Activated CD4-positive, alpha-beta memory T cell treated with anti-CD3 and anti-CD28 coated beads, Interleukin-2, amount 10 ng/mL, durations not matched to agents 7 days and 5 days (primary cell): ENCODE data around the gene GSTA4. TPM values are rescaled to one million over a fixed set of nuclear protein-coding genes. Genes with fewer than 3 reads are reported as not detected.
"Not testable (repeated sequence)": the region's sequence is repeated elsewhere in the genome, so short reads cannot be mapped to it uniquely, and the experiment has no call there.

Experiments
- CTCF ChIA-PET: fragments of 350-600 bp; sonication (Branson Sonifier 250); formaldehyde crosslinking; loops from one replicate; lab custom pipeline; 2021; ENCODE audit warnings: antibody characterized with exemption, inconsistent platforms; lab: Charles Lee
- POLR2A ChIA-PET: fragments of 350-600 bp; sonication (Branson Sonifier 250); formaldehyde crosslinking; loops from one replicate; lab custom pipeline; 2021; ENCODE audit warnings: antibody characterized with exemption; lab: Charles Lee
- DNase-seq: peaks from one replicate; pipeline ENCODE4 v3.0.0-alpha.2; 2020
- H3K27ac Mint-ChIP-seq: one replicate; pipeline ENCODE4 v1.8.0; 2021; ENCODE audit warnings: mild to moderate bottlenecking, mixed read lengths
- H3K27me3 Mint-ChIP-seq: one replicate; pipeline ENCODE4 v1.8.0; 2021; ENCODE audit warnings: mixed read lengths
- H3K36me3 Mint-ChIP-seq: one replicate; pipeline ENCODE4 v1.8.0; 2021; ENCODE audit warnings: low read depth, mixed read lengths
- H3K4me1 Mint-ChIP-seq: one replicate; pipeline ENCODE4 v1.8.0; 2021; ENCODE audit warnings: mixed read lengths
- H3K4me3 Mint-ChIP-seq: one replicate; pipeline ENCODE4 v1.8.0; 2021; ENCODE audit warnings: mild to moderate bottlenecking, mixed read lengths
- H3K9me3 Mint-ChIP-seq: one replicate; pipeline ENCODE4 v1.8.0; 2021; ENCODE audit warnings: mixed read lengths
- total RNA-seq, 2 experiments: library from RNA; stranded (reverse); gene quantifications; one replicate each; pipeline ENCODE4 v1.2.3, GENCODE V29; 2021

GSTA4 gene, protein sequence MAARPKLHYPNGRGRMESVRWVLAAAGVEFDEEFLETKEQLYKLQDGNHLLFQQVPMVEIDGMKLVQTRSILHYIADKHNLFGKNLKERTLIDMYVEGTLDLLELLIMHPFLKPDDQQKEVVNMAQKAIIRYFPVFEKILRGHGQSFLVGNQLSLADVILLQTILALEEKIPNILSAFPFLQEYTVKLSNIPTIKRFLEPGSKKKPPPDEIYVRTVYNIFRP
- total RNA-seq = 10 to 100 TPM; 13.0 TPM

DNA sequence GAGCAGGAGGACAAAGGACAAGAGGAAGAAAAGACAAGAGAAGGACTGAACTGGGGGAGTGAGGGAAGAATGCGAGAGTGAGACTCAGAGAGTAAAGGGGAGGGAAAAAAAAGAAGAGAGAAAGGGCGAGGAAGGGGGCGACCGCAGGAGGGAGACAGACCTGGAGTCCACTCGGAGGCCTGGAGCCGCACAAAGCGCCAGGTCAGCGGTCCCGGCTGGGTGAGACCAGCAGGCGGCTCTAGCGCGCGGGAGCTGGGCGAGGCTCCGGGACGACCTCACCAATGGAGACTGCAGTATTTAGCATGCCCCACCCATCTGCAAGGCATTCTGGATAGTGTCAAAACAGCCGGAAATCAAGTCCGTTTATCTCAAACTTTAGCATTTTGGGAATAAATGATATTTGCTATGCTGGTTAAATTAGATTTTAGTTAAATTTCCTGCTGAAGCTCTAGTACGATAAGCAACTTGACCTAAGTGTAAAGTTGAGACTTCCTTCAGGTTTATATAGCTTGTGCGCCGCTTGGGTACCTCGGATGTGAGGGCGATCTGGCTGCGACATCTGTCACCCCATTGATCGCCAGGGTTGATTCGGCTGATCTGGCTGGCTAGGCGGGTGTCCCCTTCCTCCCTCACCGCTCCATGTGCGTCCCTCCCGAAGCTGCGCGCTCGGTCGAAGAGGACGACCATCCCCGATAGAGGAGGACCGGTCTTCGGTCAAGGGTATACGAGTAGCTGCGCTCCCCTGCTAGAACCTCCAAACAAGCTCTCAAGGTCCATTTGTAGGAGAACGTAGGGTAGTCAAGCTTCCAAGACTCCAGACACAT lies at the start of gene GSTA4:
GSTA4 (minus strand) TSS at position 196 of the 824 bp plus-strand sequence. CDS start 1,041 bp downstream, outside the sequence.
- DNase-seq = peak; percentile 90
- H3K9me3 Mint-ChIP-seq = not testable (repeated sequence)
- Mint-ChIP-seq H3K4me1 (peaks cover 46% of the 10 kb centered on the region), H3K27me3 (peaks cover 15% of the 10 kb centered on the region), H3K27ac (peak within 1 kb of the TSS; percentile 99), H3K36me3 (peaks cover 16% of the 10 kb centered on the region), H3K4me3 (peak within 1 kb of the TSS; percentile 89)
- ChIA-PET CTCF (interaction anchor here (0.6 to 4.1 kb wide), 22 partner anchors 10 to 710 kb away, joined by 3 to 42 read pairs (median 4); partner anchors contain the start of genes FBXO9, MCM3 and PAQR8), POLR2A (interaction anchor here (0.9 to 3.0 kb wide), 9 partner anchors 11 to 353 kb away, joined by 3 to 70 read pairs (median 6); partner anchors contain the start of genes ELOVL5 and FBXO9)

DNA sequence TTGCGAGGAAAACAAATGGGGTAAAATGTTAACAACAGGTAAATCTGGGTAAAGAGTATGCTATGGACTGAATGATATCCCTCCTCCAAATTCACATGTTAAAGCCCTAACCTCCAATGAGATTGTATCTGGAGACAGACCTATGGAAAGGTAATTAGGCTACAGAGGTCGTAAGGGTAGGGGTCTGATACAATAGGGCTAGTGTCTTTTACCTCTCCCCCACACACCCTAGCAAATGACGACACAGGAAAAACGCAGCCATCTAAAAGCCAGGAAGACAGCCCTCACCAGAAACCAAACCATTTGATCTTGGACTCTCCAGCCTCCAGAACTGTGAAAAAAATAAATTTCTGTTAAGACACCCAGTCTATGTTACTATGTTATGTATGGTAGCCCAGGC lies 49.5 kb upstream of the GSTA4 start:
- Mint-ChIP-seq H3K27me3 (no peaks in the 10 kb centered on the region), H3K36me3 (peaks cover 25% of the 10 kb centered on the region), H3K4me1 (peaks cover 32% of the 10 kb centered on the region), H3K27ac (no peak overlapping the region), H3K9me3 (no peaks in the 10 kb centered on the region), H3K4me3 (no peak overlapping the region)
- POLR2A ChIA-PET = no interaction called here
- CTCF ChIA-PET = no interaction called here
- no peak for DNase-seq

DNA sequence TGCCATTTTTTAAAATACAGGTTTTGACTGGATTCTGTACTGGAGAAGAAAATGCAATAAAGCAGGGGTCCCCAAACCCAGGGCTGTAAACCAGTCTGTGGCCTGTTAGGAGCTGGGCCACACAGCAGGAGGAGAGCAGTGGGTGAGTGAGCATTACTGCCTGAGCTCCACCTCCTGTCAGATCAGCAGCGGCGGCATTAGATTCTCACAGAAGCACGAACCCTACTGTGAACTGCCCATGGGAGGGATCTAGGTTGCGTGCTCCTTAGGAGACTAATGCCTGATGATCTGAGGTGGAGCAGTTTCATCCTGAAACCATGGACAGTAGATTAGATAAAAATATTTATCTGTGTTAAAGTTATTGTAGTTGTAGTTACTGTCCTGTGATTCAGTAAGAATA lies 49.0 kb upstream of the GSTA4 start:
- Mint-ChIP-seq H3K9me3 (no peaks in the 10 kb centered on the region), H3K27me3 (no peaks in the 10 kb centered on the region), H3K27ac (no peak overlapping the region), H3K4me1 (peaks cover 28% of the 10 kb centered on the region), H3K36me3 (peaks cover 26% of the 10 kb centered on the region), H3K4me3 (no peak overlapping the region)
- POLR2A ChIA-PET = no interaction called here
- CTCF ChIA-PET = interaction anchor here (0.6 to 1.5 kb wide), 2 partner anchors 14 to 24 kb away, joined by 3 to 4 read pairs; no protein-coding TSS in a partner anchor
- no peak for DNase-seq

DNA sequence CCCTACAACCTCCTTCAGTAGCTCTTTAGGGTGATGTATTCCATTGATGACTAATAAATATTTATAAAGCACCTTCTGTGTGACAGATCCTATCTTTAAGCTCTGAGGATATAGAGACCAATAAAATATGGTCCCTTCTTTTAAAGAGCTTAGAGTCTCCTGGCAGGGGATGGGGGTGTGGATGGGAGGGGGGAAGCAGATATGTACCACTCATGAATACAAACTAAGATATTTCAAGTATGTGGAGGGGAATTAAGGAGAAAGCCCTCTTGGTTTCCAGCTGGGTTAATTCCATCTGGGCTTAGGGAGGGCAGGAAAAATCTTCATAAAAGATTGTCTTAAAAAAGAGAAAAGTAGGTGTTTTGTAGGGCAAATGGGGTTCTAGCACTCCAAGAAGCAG lies 48.5 kb upstream of the GSTA4 start:
- no peaks in the 10 kb centered on the region for H3K27me3 Mint-ChIP-seq
- H3K9me3 Mint-ChIP-seq = no peaks in the 10 kb centered on the region
- ChIA-PET POLR2A (no interaction called here), CTCF (interaction anchor here (0.6 to 1.5 kb wide), 2 partner anchors 13 to 25 kb away, joined by 3 to 4 read pairs; no protein-coding TSS in a partner anchor)
- peaks cover 27% of the 10 kb centered on the region for H3K36me3 Mint-ChIP-seq
- DNase-seq = no peak
- no peak overlapping the region for H3K4me3 Mint-ChIP-seq
- H3K27ac Mint-ChIP-seq = no peak overlapping the region
- H3K4me1 Mint-ChIP-seq = peaks cover 23% of the 10 kb centered on the region

DNA sequence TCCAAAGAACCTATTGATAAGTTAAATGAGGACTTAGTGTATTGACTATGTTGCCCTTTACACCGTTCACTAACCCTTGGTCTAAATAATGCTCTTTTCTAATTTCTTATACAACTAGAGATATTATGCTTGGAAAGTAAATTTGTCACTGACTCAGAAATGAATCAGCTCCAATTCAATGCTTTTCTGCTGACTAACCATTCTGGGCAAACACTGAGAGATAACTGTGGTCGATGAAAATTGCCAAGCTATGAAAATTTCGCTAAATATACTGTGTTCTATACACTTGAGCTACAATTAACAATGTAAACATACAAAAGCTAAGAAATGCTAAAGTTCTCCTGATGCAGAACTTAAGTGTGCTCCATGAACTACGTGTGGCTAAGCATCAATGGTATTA lies 47.0 kb upstream of the GSTA4 start:
- Mint-ChIP-seq H3K9me3 (no peaks in the 10 kb centered on the region), H3K27me3 (no peaks in the 10 kb centered on the region), H3K36me3 (peaks cover 27% of the 10 kb centered on the region), H3K4me1 (peaks cover 11% of the 10 kb centered on the region), H3K4me3 (no peak overlapping the region), H3K27ac (no peak overlapping the region)
- no peak for DNase-seq
- POLR2A ChIA-PET = interaction anchor here (0.9 kb wide), 1 partner anchor 12 kb away, joined by 3 read pairs; no protein-coding TSS in a partner anchor
- CTCF ChIA-PET = no interaction called here

DNA sequence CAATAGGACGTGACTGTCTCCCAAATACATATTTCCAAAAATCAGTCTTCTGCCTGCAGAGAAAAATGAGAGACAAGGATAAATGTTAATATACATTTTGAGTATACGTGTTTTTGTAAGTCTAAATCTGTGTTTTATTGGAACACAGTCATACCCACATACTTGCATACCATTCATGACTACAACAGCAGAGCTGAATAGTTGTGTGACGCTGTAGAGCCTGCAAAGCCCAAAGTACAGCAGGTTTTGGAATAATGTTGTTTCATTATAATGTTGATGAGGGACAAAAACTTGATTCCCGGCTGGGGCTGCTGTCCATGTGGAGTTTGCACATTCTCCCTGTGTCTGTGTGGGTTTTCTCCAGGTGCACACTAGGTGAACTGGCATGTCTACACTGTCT lies 46.3 kb upstream of the GSTA4 start:
- peaks cover 7% of the 10 kb centered on the region for H3K4me1 Mint-ChIP-seq
- peaks cover 23% of the 10 kb centered on the region for H3K36me3 Mint-ChIP-seq
- H3K9me3 Mint-ChIP-seq = no peaks in the 10 kb centered on the region
- ChIA-PET CTCF (no interaction called here), POLR2A (interaction anchor here (0.9 kb wide), 1 partner anchor 11 kb away, joined by 3 read pairs; no protein-coding TSS in a partner anchor)
- H3K27me3 Mint-ChIP-seq = no peaks in the 10 kb centered on the region
- no peak overlapping the region for H3K27ac Mint-ChIP-seq
- no peak for DNase-seq
- no peak overlapping the region for H3K4me3 Mint-ChIP-seq

DNA sequence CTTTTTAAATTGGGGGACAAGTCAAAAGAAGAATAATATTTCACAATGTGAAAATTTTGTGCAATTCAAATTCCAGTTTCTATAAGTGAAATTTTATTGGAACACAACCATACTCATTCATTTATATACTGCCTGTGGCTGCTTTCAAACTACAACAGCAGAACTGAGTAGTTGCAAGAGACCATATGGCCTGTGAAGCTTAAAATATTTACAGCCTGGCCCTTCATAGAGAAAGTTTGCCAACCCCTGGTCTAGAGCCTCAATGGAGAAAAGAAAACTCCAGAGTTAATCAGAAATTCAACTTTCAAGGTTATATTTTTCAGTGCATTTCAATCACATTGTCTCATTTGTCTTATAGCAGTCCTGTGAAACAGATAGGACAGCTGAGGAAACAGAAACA lies 43.5 kb upstream of the GSTA4 start:
- POLR2A ChIA-PET = no interaction called here
- Mint-ChIP-seq H3K36me3 (peaks cover 27% of the 10 kb centered on the region), H3K27ac (no peak overlapping the region), H3K4me1 (peaks cover 7% of the 10 kb centered on the region), H3K27me3 (no peaks in the 10 kb centered on the region), H3K9me3 (no peaks in the 10 kb centered on the region), H3K4me3 (no peak overlapping the region)
- CTCF ChIA-PET = no interaction called here
- DNase-seq = no peak

DNA sequence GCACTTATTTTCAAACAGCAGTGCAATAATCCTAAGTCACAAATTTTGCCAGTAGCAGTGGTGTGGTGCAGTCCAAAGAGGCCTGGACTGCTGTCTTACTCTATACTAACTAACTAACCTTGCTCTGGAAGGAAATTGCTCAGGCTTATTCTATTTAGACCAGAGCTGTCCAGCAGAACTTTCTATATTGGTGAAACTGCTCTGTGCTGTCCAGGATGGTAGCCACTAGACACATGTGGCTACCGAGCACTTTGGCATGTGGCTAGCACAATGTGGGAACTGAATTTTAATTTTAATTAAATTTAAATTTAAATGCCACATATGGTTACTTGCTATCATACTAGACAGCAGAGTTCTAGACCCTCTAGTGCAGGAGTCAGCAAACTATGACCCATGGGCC lies 43.1 kb upstream of the GSTA4 start:
- no peaks in the 10 kb centered on the region for H3K9me3 Mint-ChIP-seq
- H3K4me3 Mint-ChIP-seq = no peak overlapping the region
- peaks cover 7% of the 10 kb centered on the region for H3K4me1 Mint-ChIP-seq
- peaks cover 31% of the 10 kb centered on the region for H3K36me3 Mint-ChIP-seq
- ChIA-PET CTCF (no interaction called here), POLR2A (no interaction called here)
- no peaks in the 10 kb centered on the region for H3K27me3 Mint-ChIP-seq
- H3K27ac Mint-ChIP-seq = no peak overlapping the region
- DNase-seq = no peak

DNA sequence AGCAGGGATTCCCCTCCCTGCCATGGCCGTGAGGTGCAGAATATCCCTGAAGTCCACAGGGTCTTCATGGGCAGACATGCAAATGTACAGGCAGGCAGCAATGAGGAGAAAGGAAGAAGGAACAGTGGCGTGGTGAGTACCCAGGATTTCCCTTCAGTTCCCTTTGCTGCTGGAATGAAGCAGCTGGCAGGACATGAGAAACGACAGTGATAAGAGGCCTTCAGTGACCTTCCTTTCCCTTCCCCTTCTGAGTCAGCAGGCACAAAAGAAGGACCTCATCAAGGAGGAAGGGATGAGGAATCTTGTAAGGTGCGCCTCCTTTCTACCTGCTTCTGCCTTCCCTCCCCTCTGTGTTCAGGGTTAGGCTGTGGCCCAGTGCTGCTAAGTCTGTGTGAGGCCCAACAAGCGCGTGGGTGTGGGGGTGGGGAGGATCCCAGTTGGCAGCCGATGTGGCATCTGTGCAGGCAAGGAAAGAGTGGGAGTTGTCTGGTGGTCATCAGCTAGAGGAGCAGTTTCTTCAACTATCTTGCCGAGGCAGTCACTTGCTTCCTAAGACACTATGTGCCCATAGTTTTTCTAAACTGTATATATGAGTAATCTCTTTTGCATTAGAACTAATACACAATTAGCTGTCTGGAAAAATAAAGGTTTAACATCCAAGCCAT lies 40.6 kb upstream of the GSTA4 start:
- no peak overlapping the region for H3K4me3 Mint-ChIP-seq
- POLR2A ChIA-PET = no interaction called here
- H3K36me3 Mint-ChIP-seq = peaks cover 32% of the 10 kb centered on the region
- no peaks in the 10 kb centered on the region for H3K9me3 Mint-ChIP-seq
- DNase-seq = no peak
- no peaks in the 10 kb centered on the region for H3K4me1 Mint-ChIP-seq
- no peaks in the 10 kb centered on the region for H3K27me3 Mint-ChIP-seq
- no peak overlapping the region for H3K27ac Mint-ChIP-seq
- CTCF ChIA-PET = no interaction called here

DNA sequence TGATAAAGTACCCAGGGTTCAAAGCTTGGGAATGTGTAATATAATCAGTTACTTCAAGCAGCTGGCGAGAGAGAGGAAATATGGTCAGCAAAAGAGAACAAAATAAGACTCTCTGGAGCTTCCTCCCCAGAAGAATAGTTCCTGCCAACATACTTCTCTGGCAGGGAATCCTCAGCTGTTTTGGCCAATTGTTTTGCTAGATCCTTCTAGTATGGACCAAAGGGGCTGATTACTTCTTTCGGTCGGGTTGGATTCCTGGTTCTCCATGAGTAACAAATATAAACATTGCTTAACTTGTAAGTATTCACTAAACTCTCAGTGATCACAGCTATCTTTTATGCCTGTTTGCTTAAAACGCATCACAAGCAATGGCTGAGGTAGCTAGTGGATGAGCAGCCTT lies 38.7 kb upstream of the GSTA4 start:
- ChIA-PET POLR2A (no interaction called here), CTCF (no interaction called here)
- no peak for DNase-seq
- Mint-ChIP-seq H3K4me1 (peaks cover 4% of the 10 kb centered on the region), H3K4me3 (no peak overlapping the region), H3K36me3 (peaks cover 26% of the 10 kb centered on the region), H3K27ac (no peak overlapping the region), H3K9me3 (no peaks in the 10 kb centered on the region), H3K27me3 (no peaks in the 10 kb centered on the region)

DNA sequence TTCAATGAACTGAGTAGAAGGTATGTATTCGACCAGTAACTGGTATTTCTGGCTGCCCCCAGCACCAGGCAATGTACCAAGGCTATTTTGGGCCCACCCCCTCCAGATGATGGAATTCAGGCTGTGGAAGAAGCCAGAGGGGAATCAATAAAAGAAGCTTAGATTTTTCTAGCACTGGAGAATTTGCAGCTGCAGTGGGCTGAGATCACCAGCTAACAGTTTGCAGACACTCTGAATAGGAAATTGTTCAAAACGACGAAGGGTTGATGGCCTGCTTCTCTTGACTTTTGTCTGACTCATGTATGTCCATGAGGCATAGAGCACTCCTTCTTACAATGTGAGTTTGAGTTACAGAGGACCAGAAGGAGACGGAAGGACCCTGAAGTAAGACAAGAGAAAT lies 37.8 kb upstream of the GSTA4 start:
- ChIA-PET CTCF (no interaction called here), POLR2A (no interaction called here)
- no peak overlapping the region for H3K27ac Mint-ChIP-seq
- H3K27me3 Mint-ChIP-seq = no peaks in the 10 kb centered on the region
- H3K36me3 Mint-ChIP-seq = peaks cover 29% of the 10 kb centered on the region
- DNase-seq = no peak
- peaks cover 7% of the 10 kb centered on the region for H3K4me1 Mint-ChIP-seq
- no peak overlapping the region for H3K4me3 Mint-ChIP-seq
- H3K9me3 Mint-ChIP-seq = no peaks in the 10 kb centered on the region

DNA sequence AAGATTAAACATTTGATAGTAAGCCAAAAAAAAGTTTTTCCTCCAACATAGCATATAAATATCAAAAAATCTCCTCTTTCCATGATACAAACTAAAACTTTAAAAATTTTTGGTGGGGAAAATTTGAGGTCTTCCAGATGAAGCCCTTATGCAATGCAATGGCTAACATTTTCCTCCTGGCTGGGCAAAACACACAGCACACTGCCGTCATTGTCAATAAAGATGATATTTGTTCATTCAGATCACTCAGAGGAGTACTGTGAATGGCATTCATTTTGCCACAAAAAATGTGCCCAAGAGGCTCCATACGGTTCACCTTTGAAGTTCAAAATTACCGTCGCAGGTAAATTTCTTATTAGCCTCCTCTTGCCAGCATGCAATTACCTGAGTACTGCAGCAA lies 36.2 kb upstream of the GSTA4 start:
- H3K27me3 Mint-ChIP-seq = no peaks in the 10 kb centered on the region
- CTCF ChIA-PET = no interaction called here
- peaks cover 8% of the 10 kb centered on the region for H3K4me1 Mint-ChIP-seq
- no peak for DNase-seq
- H3K4me3 Mint-ChIP-seq = no peak overlapping the region
- no peaks in the 10 kb centered on the region for H3K9me3 Mint-ChIP-seq
- peaks cover 33% of the 10 kb centered on the region for H3K36me3 Mint-ChIP-seq
- H3K27ac Mint-ChIP-seq = no peak overlapping the region
- POLR2A ChIA-PET = no interaction called here

DNA sequence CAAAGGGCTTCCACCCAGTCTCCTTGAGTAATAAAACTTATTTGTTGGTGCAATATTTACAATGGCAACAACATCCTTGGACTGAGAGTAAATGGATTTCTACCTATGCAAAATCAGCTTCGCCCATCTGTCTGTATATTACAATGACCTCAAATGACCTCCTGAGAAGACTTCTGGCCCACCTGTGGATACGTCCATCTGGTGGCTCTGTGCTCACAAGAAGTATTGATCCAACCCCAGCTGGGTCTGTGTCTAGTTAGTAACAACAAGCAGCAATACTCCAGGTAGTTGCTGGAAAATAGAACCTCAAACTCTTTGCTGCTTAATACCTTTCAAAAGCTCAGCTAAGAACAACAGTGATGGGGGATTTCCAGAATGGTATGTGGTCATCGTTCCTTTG lies 34.7 kb upstream of the GSTA4 start:
- no peak overlapping the region for H3K4me3 Mint-ChIP-seq
- H3K27ac Mint-ChIP-seq = no peak overlapping the region
- no peaks in the 10 kb centered on the region for H3K9me3 Mint-ChIP-seq
- ChIA-PET CTCF (interaction anchor here (0.9 kb wide), 1 partner anchor 35 kb away, joined by 3 read pairs; the partner anchor contains the start of gene GSTA4), POLR2A (interaction anchor here (1.2 to 1.5 kb wide), 2 partner anchors 12 to 18 kb away, joined by 3 to 4 read pairs; no protein-coding TSS in a partner anchor)
- peaks cover 8% of the 10 kb centered on the region for H3K4me1 Mint-ChIP-seq
- DNase-seq = no peak
- no peaks in the 10 kb centered on the region for H3K27me3 Mint-ChIP-seq
- H3K36me3 Mint-ChIP-seq = peaks cover 35% of the 10 kb centered on the region
